ENCODE data around the gene SLC35F4.

Gene SLC35F4

DNA sequence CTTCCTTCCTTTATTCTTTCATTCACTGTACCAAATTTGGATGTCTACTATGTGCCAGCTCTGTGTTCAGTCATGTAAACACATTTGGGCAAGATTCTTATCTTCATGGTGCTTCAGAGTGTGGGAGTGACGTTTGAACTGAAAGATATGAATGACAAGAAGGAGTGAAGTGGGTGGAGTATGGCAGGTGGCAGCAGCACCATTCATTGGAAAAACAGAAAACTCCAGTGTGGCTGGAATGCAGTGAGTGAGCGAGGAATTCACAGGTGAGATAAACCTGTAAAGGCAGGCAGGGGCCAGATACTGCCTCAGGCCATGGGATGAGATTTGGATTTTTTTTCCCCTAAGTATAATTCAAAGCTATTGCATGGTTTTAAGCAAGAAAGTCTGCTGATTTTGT, 231.6 kb downstream of the SLC35F4 start:
- no peak for DNase-seq (ENCODE audit: low read depth)

DNA sequence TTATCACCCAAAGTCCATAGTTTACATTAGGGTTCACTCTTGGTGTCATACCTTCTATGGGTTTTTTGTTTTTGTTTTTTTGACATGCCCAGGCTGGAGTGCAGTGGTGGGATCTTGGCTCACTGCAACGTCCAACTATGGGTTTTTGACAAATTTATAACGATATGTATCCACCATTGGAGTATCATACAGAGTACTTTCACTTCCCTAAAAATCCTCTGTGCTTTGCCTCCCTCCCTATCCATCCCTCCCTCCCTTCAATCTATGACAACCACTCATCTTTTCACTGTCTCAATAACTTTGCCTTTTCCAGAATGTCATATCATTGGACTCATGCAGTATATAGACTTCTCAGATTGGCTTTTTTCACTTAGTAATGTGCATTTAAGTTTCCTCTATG, 233.2 kb downstream of the SLC35F4 start:
- DNase-seq (ENCODE audit: low read depth), result no peak

DNA sequence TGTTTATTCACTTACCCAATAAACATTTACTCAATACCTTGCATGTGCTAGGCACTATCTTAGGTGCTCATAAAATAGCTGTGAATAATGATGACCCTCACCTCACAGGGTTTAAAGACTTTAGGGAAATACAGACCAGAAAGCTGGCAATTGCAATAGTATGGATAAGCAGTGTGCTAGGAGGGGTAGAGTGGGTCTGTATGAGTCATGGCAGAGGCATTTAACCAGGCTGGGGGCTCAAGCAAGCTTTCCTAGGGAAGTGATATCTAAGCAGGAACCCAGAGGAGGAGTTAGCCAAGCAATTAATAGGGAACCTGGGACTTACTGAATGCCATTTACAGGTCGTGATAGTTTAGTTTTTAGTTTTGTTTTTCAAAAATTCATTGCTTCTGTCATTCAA, 248.4 kb downstream of the SLC35F4 start:
- DNase-seq (ENCODE audit: low read depth), result no peak

DNA sequence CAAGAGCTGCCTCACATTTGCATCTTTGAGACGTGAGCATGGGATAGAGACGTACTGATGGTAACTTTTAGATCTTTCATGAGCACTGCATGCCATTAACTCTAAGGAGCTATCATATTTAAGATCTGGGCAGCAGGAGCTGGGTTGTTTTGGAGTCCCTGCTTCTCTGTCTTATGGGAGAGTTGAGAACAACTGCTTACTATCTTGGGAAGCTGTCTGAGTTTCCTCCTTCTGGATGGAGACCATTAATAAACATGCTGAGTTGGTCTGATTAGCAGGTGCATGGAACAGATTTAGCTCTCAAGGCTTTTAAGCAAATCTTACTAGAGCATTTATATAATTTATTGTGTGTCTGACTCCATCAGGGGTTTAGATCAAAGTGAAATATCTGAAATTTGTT, 252.9 kb downstream of the SLC35F4 start:
- no peak for DNase-seq (ENCODE audit: low read depth)

DNA sequence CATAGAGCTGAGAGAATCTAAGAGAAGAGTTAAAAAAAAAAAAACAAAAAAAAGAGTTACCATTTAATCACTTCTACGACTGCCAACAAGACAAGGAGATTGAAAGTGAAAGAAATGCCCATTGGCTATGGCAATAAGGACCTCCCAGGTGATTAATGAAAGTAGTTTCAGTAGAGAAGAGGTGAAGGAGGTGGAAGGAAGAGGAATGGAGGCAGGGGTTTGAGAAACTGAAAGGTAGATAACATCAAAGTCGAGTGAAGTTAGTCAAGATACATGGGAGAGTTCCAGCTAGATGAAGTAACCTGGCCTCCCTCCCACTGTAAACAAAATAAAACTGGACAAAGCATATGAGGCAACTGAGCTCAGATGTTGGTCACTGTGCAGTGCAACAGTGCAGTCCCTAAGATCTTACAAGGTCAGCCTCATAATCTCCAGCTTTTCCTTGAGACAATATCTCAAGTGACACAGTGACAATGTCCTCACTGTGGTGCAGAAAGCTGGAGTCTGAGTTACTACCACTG, 254.3 kb downstream of the SLC35F4 start:
- no peak for DNase-seq (ENCODE audit: low read depth)

DNA sequence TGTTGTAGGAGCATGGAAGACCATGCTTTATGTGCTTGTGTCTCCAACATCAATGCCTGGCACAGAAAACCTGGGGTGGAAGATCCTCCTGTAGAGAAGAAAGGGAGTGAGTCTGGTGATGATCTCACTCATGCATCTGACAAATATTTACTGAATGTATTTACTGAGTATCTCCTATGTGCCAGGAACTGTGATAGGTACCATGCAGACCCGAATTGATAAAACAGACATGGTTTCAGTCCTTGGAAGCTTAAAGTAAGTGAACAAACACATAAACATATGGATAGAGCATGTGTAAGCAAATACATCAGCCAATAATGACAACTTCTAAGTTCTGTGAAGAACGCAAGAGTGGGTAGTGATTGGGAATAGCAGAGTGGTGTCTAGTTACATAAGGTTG, 255.3 kb downstream of the SLC35F4 start:
- DNase-seq (ENCODE audit: low read depth), result no peak

DNA sequence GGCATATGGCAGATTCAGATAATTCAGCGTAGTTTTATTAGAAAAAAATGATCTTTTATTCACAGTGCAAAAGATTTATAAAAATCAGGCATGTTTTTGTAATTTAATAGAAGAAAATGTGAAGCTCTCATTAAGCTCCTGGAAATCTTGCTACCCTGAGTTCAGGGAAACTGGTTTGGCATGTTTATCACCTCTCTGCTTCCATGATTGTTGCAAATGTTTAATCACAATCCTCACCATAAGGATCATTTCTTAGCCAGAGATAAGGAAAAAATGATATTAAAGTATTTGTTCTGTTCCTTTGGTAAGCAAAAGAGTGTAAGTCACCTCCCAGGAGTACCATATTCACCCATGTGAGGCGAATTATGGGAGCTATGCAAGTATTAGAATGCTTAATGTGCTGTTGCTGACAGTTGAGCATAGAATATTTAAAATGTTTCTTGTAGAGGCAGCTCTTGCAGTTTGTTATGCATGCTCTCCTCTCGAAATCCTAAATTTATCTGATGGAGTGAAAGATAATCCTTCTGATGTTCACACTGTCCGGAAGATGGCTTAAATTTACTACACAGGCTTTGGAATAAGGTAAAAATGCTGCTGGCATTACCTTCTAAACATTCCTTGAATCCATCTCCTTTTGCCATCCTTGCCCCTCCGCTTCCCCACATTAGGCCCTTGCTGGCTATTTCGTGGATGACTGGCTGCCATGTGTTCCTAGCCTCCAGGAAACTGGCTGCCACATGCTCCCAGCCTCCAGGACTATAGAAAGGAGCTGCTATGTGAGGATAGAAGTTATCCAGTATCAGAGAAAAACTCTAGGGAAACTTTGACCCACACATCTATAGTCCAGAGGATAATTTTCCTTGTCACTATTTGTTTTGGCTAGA, 256.5 kb downstream of the SLC35F4 start:
- no peak for DNase-seq (ENCODE audit: low read depth)

DNA sequence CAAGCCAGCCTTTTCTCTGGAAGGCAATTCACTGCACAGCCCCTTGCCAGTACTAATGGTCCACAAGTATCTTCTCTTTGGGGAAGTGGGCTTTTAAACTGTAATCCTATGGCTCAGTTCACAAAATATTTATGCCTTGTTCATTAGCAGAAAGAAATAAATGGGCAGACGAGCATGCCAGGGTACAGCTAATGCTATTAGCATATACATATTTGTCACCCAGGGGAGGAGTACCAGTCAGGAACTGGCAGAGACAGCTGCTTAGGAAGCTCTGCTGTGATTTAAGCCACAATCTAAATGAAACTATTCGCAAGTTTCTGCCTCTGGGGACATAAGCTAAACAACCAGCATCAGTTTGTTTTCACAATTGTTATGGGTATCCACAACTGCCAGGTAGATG, 258.8 kb downstream of the SLC35F4 start:
- DNase-seq (ENCODE audit: low read depth), result no peak

DNA sequence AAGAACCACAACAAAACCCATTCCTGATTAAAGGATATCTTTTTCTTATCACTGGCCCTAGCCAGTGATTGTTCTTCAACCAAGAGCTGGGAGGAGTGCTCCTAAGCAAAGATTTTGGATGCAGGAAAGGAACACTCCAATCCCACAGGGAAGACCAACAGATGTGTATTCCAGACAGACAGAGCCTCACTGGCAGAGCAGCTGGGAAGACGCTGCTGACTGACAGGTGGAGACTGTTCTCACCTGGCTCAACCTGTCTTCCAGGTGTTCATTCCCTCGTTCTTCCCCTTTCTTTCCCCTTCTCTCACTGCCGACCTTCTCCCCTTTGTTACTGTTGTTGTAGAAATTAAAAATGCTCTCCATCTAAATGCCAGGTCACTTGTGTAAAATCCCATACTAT, 282.5 kb downstream of the SLC35F4 start:
- no peak for DNase-seq (ENCODE audit: low read depth)

DNA sequence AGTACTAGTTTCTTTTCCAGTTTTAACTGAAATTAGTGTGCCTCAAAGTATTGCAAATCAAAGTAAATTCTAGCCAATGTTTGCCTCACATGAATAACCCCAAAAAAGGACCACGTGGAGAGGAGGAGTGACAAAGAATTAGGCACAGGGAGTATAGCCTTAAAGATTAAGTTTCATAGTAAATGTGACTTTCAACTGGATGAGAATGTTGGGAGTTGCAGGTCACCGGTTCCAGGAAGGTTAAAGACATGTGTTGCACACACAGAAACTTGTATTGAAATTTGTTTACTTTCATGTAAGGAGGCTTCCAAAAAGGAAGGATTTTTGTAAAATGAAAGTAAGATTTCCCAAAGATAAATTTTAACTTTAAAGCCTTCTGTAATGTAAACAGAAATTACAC, 283.1 kb downstream of the SLC35F4 start:
- DNase-seq (ENCODE audit: low read depth), result no peak

DNA sequence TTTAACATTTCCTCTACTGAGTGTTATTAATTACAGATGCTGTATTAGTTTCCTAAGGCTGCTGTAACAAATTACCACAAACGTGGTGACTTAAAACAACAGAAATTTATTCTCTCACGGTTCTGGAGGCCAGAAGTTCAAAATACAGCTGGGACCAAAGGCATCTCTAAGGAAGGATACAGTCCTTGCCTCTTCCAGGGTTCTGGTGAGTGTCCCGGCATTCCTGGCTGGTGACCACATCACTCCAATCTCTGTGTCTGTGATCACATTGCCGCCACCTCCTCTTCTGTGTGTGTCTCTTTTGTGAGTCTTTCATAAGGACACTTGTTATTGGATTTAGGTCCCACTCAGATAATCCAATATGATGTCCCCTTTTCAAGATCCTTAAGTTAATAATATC, 287.1 kb downstream of the SLC35F4 start:
- DNase-seq (ENCODE audit: low read depth), result no peak

DNA sequence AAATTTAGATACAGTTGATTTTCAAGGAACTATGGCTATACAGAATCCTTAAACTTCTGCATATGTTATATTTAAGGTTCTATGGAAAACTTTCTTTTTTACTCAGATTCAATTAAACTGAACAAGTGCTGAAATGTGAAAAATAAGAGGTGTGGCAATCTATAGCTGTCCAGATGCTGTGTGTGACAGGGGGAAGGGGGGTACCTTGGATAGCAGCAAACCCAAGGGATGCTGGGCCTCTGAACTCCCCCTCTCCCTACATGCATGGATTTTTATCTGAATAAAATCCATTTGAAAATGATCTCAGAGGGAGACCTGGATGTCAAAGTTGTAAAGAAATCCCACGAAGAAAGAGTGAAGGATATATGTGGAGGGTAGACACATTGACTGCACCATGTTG, 289.4 kb downstream of the SLC35F4 start:
- no peak for DNase-seq (ENCODE audit: low read depth)

DNA sequence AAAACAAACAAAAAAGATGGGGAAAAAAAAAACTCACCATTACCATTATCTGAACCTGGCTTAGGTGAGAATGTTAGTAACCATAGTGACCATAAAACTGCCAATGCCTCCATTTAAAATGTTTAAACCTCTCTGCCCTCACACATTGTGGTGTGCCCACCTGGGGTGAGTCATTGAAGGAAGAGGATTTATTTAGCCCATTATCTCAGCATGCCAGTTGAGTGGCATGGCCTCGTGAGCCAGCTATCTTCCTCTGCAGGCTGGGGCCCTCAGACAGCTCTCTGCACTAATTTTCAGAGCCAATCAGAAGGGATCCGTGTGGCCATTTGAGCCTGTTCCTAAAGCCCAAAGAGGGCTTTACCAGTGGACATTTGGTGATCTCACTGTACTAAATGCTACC, 290.4 kb downstream of the SLC35F4 start:
- DNase-seq (ENCODE audit: low read depth), result no peak

DNA sequence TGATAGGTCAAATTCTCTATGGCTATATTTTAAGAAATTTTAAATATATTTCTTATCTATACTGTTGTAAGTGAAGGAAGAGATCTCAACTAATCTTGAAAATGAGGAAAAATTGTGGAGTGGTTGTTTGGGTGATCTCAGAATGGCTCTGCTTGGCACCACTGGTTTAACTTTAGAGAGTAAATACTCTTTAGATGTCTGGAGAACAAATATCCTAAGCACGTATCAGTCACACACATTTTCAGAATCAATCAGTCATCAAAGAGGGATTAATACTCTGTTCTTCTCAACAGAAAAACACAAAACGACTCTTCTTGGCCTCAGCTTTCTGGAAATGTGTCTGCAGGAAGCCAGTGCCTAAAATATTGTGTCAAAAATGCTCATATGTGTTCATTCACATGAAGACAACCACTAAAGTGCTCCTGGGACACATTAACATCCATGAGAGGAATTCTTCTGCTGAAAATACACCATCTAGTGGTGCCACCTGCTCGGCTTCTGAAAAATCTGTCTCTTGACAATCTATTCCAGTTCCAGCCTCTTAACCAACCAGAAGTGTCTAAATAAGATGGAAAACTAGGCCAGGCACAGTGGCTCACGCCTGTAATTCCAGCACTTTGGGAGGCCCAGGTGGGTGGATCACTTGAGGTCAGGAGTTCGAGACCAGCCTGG, 291.1 kb downstream of the SLC35F4 start:
- DNase-seq (ENCODE audit: low read depth), result no peak

DNA sequence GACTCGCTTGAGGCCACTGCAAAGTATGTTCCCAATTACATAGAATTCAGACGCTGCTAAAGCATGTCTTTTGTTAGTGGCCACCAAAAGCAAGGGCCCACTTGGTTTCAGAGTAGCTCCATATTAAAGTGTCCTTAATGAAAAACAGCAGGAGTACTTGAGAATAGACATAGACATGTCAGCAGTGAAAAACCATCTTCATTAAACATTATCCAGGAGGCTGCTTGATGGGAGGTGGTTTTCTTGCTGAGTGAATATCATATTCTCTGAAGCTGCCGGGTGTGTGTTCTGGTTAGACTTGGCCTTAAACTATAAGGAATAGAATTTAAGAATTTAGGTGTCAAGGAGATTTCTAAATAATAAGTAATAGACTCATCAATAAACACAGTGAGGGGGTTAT, 292.7 kb downstream of the SLC35F4 start:
- DNase-seq (ENCODE audit: low read depth), result no peak

DNA sequence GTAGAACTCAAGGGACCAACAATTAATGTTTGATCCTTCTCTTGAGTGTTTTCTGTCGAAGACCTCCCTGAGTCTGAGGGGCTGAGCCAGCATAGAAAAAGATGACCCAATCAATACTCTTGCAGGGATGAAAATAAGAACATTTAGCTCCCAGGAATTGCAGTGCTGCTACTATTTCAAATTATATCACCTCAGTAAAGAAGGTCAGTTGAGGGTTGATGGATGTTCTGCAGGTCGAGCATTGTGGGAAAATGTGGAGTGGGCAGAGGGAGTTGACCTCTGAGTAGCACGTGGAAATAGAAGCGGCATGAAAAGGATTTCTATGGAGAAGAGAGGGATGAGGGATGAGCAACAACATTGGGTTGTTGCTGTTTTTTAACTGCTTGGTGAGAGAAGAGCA, 297.3 kb downstream of the SLC35F4 start:
- no peak for DNase-seq (ENCODE audit: low read depth)

DNA sequence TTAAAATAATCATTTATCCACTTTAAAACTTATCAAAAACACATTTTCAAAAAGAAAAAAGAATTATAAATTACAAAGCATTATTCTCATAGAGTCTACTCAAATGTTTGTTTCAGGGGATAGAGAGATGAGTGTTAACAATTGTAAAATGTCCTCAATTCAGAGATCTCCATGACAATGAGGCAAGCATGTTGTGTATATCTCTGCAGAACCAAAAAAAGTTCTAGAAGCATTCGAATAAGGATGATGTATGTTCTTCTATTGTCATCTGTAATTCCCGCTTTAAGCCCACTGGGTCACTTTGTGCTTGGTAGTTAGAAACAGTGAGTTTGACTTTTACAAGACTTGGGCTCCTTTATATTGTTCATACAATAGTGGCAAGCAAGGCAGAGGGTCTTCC, 298.7 kb downstream of the SLC35F4 start:
- no peak for DNase-seq (ENCODE audit: low read depth)

DNA sequence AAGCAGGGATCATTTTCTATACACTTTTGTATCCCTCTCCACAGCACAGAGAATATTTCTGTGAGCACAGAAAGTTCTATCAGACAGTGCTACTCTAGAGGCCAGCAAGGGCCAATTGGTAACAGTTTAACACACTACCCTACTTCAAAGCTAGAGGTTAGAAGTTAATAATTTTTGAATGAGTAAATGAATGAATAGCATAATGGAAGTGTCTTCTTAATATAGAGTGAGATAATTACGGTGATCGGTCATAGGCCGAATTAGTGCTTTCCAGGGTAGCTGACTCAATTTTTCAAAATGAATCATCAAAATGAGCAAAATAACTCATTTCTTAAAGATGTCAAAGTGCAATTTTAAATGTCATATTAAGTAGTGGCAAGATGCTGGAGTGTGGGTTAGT, 305.2 kb downstream of the SLC35F4 start:
- no peak for DNase-seq (ENCODE audit: low read depth)

DNA sequence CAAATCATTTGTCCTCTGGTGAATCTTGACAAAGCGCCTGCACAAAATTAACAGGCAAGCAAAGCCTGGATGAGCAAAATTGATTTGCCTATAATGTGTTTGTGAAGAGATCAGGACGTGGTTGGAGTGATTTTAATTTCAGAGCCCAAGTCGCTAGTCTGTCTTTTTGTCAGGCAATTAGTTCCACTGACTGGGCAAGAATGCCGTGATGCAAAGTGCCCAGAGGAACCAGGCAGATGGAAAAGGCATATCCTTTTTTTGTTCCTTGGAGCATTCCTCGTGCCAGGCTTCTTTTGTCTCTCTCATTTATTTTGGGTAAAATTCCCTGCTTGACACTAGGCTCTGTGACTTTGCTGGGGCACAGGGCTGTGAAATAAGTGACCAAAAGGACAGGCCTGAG, 306.3 kb downstream of the SLC35F4 start:
- no peak for DNase-seq (ENCODE audit: low read depth)

DNA sequence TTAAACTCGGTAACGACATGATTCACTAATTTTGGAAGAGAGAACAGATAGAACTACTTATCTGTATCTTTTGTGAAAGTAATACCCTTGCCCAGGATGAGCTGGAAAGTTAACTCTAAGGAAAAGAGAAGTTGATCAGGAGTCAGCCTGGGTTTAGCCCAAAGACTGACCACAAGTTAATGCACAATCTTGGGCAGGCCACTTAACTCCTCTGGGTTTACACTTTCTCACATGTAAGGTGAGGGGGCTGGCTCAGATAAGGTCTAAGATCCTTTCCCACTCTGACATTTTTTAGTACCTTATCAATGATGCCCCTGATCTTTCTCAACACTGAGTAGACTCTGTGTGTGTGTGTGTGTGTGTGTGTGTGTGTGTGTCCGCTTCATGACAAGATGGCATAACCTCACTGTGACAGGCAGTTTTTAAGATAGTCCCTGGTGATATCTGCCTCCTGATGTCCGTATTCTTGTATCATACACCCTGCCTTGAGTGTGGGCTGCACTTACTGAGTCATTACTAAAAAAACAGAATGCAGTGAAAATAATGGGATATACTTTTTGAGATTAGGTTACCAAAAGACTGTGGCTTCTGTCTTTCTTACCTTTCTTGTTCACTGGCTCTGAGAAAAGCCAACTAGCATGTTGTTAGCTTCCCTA, 316.0 kb downstream of the SLC35F4 start:
- DNase-seq (ENCODE audit: low read depth), result no peak

DNA sequence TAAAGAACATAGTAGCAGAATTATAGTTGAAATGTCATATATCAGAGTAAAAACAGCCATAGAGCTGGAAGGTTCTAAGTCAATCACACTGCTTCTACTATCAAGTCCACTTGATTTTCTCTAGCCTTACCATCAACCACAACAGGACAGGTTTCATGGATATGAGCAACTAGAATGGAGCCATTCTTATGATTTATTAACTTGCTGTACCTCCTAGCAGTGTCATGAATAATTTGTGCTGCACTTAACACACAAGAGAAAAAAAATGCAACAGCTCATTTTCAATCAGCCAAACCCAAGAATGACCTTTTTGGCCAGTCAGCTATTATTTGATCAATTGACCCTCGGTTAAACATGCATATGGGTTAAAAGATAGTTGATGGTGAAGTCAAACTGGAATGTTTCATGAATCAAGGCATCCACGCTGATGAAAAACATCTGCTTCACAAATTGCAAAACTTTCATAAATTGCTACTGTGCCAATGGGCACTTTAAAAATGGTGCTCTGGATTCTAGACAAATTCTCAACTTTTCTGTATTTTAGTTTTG, 316.8 kb downstream of the SLC35F4 start:
- DNase-seq (ENCODE audit: low read depth), result no peak

DNA sequence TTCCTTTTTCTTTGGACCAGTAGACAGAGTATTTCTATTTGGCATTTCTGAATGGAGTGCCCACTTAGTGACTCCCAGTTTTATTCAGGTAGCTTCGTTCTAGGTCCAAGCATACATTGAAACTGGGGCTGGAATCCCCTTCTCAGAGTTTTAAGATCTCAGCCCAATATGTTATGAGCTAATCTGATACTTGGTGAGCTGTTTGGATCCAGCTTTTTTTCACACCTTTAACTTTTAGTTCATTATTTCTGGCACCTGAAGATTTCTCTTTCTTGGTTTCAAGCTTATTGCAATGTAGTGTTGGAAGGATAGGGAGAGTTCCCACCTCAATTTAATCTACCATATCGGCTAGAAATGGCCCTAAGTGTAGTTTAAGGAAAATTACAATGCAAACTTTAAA, 318.8 kb downstream of the SLC35F4 start:
- DNase-seq (ENCODE audit: low read depth), result no peak

DNA sequence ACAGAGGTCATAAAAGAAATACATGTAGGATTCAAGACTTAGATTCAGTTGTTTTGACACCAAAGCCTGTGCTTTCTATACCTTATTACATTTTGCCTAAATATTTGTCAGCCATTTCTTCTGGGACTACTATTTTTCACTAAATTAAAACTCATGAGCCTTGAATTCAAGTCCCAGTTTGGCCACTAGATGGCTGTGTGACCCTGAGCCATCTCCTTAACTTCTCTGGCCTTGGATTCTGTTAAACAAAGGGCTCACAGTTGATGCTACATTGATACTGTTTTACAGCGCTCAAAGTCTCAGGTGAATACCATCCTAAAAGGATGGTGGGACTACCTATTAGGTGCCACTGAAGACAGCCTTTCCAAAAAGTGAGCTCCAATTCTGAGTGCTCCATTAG, 332.7 kb downstream of the SLC35F4 start:
- DNase-seq (ENCODE audit: low read depth), result no peak

Data from T follicular helper cell (primary cell).